ENCODE results near the gene NR5A2.

NR5A2 gene

DNA sequence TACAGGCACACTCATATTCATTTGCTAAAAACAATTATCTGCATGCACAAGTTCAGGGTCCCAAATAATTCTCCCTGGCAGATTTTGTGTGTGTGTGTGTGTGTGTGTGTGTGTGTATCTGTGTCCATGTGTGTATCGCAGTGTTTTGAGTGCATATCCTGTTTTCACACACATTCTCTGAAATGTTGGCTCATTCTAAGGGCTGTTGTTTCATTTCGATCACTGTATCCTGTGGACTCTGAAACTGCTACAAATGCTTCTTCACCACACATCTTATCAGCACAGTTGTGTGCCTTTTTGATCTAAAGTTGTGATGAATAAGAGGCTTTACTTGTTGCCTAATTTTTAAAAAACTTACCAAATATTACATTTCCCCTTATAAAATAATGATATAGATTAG, 34.6 kb downstream of the NR5A2 start:
- Histone ChIP-seq H3K27ac (ENCODE audit: low read depth, low read length, poor library complexity, severe bottlenecking) (no peak overlapping the region), H3K9me3 (ENCODE audit: low read length) (no peaks in the 10 kb centered on the region), H3K4me3 (ENCODE audit: low read depth, low read length, poor library complexity, severe bottlenecking) (no peak overlapping the region), H3K9me2 (ENCODE audit: low read depth, low read length) (no peaks in the 10 kb centered on the region), H3K4me1 (ENCODE audit: insufficient read depth, low read length, severe bottlenecking) (no peaks in the 10 kb centered on the region), H3K36me3 (ENCODE audit: insufficient read depth, low read length) (no peaks in the 10 kb centered on the region), H4K20me1 (ENCODE audit: insufficient read depth, low read length) (no peaks in the 10 kb centered on the region), H3K4me2 (ENCODE audit: low read length) (no peak overlapping the region), H2AFZ (ENCODE audit: low read length) (no peak overlapping the region), H3K79me2 (ENCODE audit: insufficient read depth, low read length) (no peaks in the 10 kb centered on the region), H3K9ac (ENCODE audit: low read length) (no peak overlapping the region), H3F3A (ENCODE audit: insufficient read depth, low read length) (no peaks in the 10 kb centered on the region), H3K27me3 (ENCODE audit: insufficient read depth, low read length) (no peaks in the 10 kb centered on the region)
- TF ChIP-seq EZH2 (IDR thresholded peaks at IDR 0.05; ENCODE audit: borderline replicate concordance, low read length), result no peak
- TF ChIP-seq, protein P1, sequence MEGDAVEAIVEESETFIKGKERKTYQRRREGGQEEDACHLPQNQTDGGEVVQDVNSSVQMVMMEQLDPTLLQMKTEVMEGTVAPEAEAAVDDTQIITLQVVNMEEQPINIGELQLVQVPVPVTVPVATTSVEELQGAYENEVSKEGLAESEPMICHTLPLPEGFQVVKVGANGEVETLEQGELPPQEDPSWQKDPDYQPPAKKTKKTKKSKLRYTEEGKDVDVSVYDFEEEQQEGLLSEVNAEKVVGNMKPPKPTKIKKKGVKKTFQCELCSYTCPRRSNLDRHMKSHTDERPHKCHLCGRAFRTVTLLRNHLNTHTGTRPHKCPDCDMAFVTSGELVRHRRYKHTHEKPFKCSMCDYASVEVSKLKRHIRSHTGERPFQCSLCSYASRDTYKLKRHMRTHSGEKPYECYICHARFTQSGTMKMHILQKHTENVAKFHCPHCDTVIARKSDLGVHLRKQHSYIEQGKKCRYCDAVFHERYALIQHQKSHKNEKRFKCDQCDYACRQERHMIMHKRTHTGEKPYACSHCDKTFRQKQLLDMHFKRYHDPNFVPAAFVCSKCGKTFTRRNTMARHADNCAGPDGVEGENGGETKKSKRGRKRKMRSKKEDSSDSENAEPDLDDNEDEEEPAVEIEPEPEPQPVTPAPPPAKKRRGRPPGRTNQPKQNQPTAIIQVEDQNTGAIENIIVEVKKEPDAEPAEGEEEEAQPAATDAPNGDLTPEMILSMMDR (IDR thresholded peaks at IDR 0.05; ENCODE audit: low read length), result no peak

DNA sequence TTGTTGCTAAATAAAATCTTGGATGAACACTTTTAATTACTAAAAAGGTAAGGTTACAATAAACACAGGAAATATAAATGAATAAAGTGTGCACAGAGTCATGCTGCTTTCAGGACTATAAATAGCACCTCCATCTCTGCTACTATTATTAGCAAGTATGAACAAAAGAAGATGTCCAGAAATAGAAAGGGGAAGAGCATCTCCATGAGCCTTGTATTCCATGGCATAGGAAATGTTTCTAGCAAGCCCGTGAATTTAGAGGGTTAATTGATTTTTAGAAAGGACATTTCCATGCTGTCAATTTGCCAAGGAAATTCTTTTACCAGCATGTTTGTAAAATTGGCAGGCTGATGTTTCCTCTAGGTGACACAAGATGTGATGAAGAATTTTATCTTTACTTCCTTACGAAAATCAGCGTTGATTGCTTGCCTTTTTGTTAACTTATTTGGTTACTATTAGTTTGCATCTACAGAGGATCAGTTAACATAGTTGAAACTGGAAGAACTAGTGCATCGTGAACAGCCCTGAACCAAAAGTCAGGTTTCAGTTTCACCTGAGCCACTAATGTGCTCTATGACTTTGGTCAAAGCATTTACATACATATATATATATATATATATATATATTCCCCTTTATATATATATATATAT, 45.3 kb downstream of the NR5A2 start:
- Histone ChIP-seq H4K20me1 (ENCODE audit: insufficient read depth, low read length) (no peaks in the 10 kb centered on the region), H3K4me3 (ENCODE audit: low read depth, low read length, poor library complexity, severe bottlenecking) (no peak overlapping the region), H3K4me1 (ENCODE audit: insufficient read depth, low read length, severe bottlenecking) (peaks cover 20% of the 10 kb centered on the region), H3F3A (ENCODE audit: insufficient read depth, low read length) (no peaks in the 10 kb centered on the region), H3K9me3 (ENCODE audit: low read length) (no peaks in the 10 kb centered on the region), H3K9me2 (ENCODE audit: low read depth, low read length) (no peaks in the 10 kb centered on the region), H3K9ac (ENCODE audit: low read length) (no peak overlapping the region), H3K36me3 (ENCODE audit: insufficient read depth, low read length) (no peaks in the 10 kb centered on the region), H3K27ac (ENCODE audit: low read depth, low read length, poor library complexity, severe bottlenecking) (no peak overlapping the region), H3K27me3 (ENCODE audit: insufficient read depth, low read length) (no peaks in the 10 kb centered on the region), H3K79me2 (ENCODE audit: insufficient read depth, low read length) (no peaks in the 10 kb centered on the region), H3K4me2 (ENCODE audit: low read length) (no peak overlapping the region), H2AFZ (ENCODE audit: low read length) (no peak overlapping the region)
- TF ChIP-seq, protein P1 (IDR thresholded peaks at IDR 0.05; ENCODE audit: low read length), result no peak
- no peak for TF ChIP-seq EZH2 (IDR thresholded peaks at IDR 0.05; ENCODE audit: borderline replicate concordance, low read length)

DNA sequence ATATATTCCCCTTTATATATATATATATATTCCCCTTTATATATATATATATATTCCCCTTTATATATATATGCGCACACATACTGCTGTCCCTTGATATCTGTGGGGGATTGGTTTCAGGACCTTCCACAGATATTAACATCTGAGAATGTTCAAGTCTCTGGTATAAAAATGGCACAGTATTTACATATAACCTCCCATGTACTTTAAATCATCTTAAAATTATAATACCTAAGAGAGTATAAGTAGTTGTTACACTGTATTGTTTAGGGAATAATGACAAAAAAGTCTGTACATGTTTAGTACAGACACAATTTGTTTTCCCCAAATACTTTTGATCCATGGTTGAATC, 45.8 kb downstream of the NR5A2 start:
- no peaks in the 10 kb centered on the region for H3K27me3 ChIP-seq (ENCODE audit: insufficient read depth, low read length)
- no peak overlapping the region for H2AFZ ChIP-seq (ENCODE audit: low read length)
- no peaks in the 10 kb centered on the region for H4K20me1 ChIP-seq (ENCODE audit: insufficient read depth, low read length)

More for the DNA sequence above, 45.8 kb downstream of the NR5A2 start:
- no peaks in the 10 kb centered on the region for H3F3A ChIP-seq (ENCODE audit: insufficient read depth, low read length)
- no peaks in the 10 kb centered on the region for H3K79me2 ChIP-seq (ENCODE audit: insufficient read depth, low read length)
- no peaks in the 10 kb centered on the region for H3K9me2 ChIP-seq (ENCODE audit: low read depth, low read length)
- no peaks in the 10 kb centered on the region for H3K9me3 ChIP-seq (ENCODE audit: low read length)
- H3K9ac ChIP-seq (ENCODE audit: low read length), result no peak overlapping the region
- H3K4me2 ChIP-seq (ENCODE audit: low read length), result no peak overlapping the region
- H3K4me1 ChIP-seq (ENCODE audit: insufficient read depth, low read length, severe bottlenecking), result peaks cover 20% of the 10 kb centered on the region
- H3K4me3 ChIP-seq (ENCODE audit: low read depth, low read length, poor library complexity, severe bottlenecking), result no peak overlapping the region
- TF ChIP-seq, protein P1 (IDR thresholded peaks at IDR 0.05; ENCODE audit: low read length), result no peak
- TF ChIP-seq EZH2 (IDR thresholded peaks at IDR 0.05; ENCODE audit: borderline replicate concordance, low read length), result no peak
- H3K36me3 ChIP-seq (ENCODE audit: insufficient read depth, low read length), result no peaks in the 10 kb centered on the region
- no peak overlapping the region for H3K27ac ChIP-seq (ENCODE audit: low read depth, low read length, poor library complexity, severe bottlenecking)

Measured in OCI-LY1 (cell line).